Ascending aorta (tissue), 2 donors: ENCODE data around the gene GALNT18. TPM values are rescaled to one million over a fixed set of nuclear protein-coding genes. Genes with fewer than 3 reads are reported as not detected.

ENCODE experiments used
- DNase-seq, 2 donors: peaks; one replicate each; pipeline ENCODE4 v3.0.0-alpha.2; 2019; ENCODE audit warnings: low spot score in 2 of 2
- H3K27ac ChIP-seq, 2 donors: fragments of 200-600 bp; sonication (generic); one replicate each; pipeline ENCODE4 v1.5.1; 2016 to 2017; ENCODE audit warnings: mild to moderate bottlenecking in 1 of 2
- H3K27me3 ChIP-seq: fragments of 200-600 bp; sonication (generic); one replicate; pipeline ENCODE4 v1.5.1; 2017
- H3K36me3 ChIP-seq, 2 donors: fragments of 200-600 bp; sonication (generic); one replicate each; pipeline ENCODE4 v1.5.1; 2016
- H3K4me1 ChIP-seq, 2 donors: fragments of 200-600 bp; sonication (generic); one replicate each; pipeline ENCODE4 v1.5.1; 2016 to 2017; ENCODE audit warnings: mild to moderate bottlenecking in 1 of 2
- H3K4me3 ChIP-seq, 2 donors: fragments of 200-600 bp; sonication (generic); one replicate each; pipeline ENCODE4 v1.5.1; 2016 to 2017; ENCODE audit warnings: mild to moderate bottlenecking in 1 of 2
- H3K9me3 ChIP-seq, 2 donors: fragments of 200-600 bp; sonication (generic); one replicate each; pipeline ENCODE4 v1.5.1; 2016
- intact Hi-C: fragments of 100-400 bp; cut with DNase I; formaldehyde crosslinking; loops from one replicate; pipeline ENCODE4 v1.15.1; 2023
- total RNA-seq: library from RNA; depleted of rRNA; stranded (reverse); fragments of >200 nt; gene quantifications from one replicate; pipeline ENCODE4 v1.1.0, GENCODE V29; 2016
- TF ChIP-seq, protein P1 (sequence below), 3 experiments: fragments of 200-600 bp in 2 of 3; fragments of 450-650 bp in 1 of 3; sonication (generic) in 2 of 3; IDR thresholded peaks; one replicate each; pipeline ENCODE4 v1.5.1; 2016 to 2019; ENCODE audit warnings: antibody characterized with exemption in 3 of 3, mild to moderate bottlenecking in 1 of 3, moderate library complexity in 1 of 3

GALNT18 gene
- total RNA-seq, 1 donor from 2014 or later: 53.5 TPM

DNA sequence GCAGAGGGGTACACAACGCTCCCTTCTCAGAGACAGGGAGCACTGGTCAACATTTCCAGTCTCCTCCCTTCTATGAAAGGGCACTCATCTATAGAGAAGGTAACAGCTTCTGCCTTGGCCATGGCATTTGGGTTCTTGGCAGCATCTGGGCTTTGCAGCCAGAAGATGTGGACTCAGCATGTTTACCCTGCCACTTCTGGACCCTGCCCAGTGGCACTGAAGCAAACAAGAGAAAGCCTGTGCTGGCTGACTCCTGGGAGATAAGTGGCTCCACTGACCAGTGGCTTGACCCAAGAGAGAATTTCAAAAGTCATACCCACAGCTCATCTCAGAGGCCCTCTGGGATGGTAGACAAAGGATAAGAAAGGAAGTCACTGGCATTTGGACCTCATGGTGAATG, 276.7 kb downstream of the GALNT18 start:
- no peak overlapping the region for H3K4me3 ChIP-seq
- no peaks in the 10 kb centered on the region for H3K36me3 ChIP-seq
- no peaks in the 10 kb centered on the region for H3K27me3 ChIP-seq
- no peak overlapping the region for H3K27ac ChIP-seq
- intact Hi-C loops: no loop called here
- DNase-seq: no peak
- peaks cover 0 to 4% of the 10 kb centered on the region in 2 donors for H3K4me1 ChIP-seq
- TF ChIP-seq, protein P1, sequence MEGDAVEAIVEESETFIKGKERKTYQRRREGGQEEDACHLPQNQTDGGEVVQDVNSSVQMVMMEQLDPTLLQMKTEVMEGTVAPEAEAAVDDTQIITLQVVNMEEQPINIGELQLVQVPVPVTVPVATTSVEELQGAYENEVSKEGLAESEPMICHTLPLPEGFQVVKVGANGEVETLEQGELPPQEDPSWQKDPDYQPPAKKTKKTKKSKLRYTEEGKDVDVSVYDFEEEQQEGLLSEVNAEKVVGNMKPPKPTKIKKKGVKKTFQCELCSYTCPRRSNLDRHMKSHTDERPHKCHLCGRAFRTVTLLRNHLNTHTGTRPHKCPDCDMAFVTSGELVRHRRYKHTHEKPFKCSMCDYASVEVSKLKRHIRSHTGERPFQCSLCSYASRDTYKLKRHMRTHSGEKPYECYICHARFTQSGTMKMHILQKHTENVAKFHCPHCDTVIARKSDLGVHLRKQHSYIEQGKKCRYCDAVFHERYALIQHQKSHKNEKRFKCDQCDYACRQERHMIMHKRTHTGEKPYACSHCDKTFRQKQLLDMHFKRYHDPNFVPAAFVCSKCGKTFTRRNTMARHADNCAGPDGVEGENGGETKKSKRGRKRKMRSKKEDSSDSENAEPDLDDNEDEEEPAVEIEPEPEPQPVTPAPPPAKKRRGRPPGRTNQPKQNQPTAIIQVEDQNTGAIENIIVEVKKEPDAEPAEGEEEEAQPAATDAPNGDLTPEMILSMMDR (IDR thresholded peaks at IDR 0.05): no peak
- H3K9me3 ChIP-seq: no peaks in the 10 kb centered on the region

- no peaks in the 10 kb centered on the region for H3K4me1 ChIP-seq
Observed at GRCh38 chr11:11344045-11344444, 277.8 kb downstream of the GALNT18 start.

GRCh38 chr11:11338304-11338703, 283.5 kb downstream of the GALNT18 start:
- intact Hi-C loops: no loop called here
- no peaks in the 10 kb centered on the region for H3K27me3 ChIP-seq
- no peak overlapping the region for H3K4me3 ChIP-seq
- TF ChIP-seq, protein P1 (IDR thresholded peaks at IDR 0.05): no peak
- peaks cover 0 to 4% of the 10 kb centered on the region in 2 donors for H3K36me3 ChIP-seq
- no peak for DNase-seq
- no peaks in the 10 kb centered on the region for H3K9me3 ChIP-seq
- no peak overlapping the region for H3K27ac ChIP-seq
- no peaks in the 10 kb centered on the region for H3K4me1 ChIP-seq

More at GRCh38 chr11:11344045-11344444, 277.8 kb downstream of the GALNT18 start:
- intact Hi-C loops: no loop called here
- no peak for DNase-seq
- TF ChIP-seq, protein P1 (IDR thresholded peaks at IDR 0.05): no peak
- Histone ChIP-seq H3K27me3 (no peaks in the 10 kb centered on the region), H3K9me3 (no peaks in the 10 kb centered on the region), H3K4me3 (no peak overlapping the region), H3K36me3 (peaks cover 0 to 4% of the 10 kb centered on the region in 2 donors), H3K27ac (no peak overlapping the region)

DNA sequence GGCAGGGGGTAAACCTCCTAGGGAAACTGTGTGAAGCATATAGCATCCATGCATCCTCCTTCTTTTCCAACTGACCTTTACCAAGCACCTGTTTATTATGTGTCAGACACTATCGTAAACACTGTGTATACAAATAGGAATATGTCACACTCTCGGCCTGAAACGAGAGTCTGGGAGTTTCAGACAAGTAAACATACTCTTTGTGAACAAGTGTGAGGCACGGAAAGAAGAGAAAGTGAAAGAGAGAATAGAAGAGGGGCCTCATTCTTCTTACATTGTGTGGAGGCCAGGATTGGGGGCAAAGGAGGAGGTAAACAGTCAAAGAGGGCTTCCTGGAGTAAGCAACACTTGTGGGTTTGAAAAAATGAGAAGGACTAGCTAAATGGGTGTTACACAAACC, 285.1 kb downstream of the GALNT18 start:
- no peaks in the 10 kb centered on the region for H3K9me3 ChIP-seq
- H3K36me3 ChIP-seq: peaks cover 8 to 11% of the 10 kb centered on the region in 2 donors
- H3K27me3 ChIP-seq: no peaks in the 10 kb centered on the region
- H3K4me3 ChIP-seq: no peak overlapping the region
- no peak for DNase-seq
- intact Hi-C loops: no loop called here
- no peak overlapping the region for H3K27ac ChIP-seq
- H3K4me1 ChIP-seq: no peaks in the 10 kb centered on the region
- TF ChIP-seq, protein P1 (IDR thresholded peaks at IDR 0.05): no peak

- Histone ChIP-seq H3K4me3 (no peak overlapping the region), H3K36me3 (peaks cover 17 to 23% of the 10 kb centered on the region in 2 donors), H3K9me3 (no peaks in the 10 kb centered on the region), H3K4me1 (no peaks in the 10 kb centered on the region), H3K27ac (no peak overlapping the region), H3K27me3 (no peaks in the 10 kb centered on the region)
- no peak for DNase-seq
- intact Hi-C loops: no loop called here
- TF ChIP-seq, protein P1 (IDR thresholded peaks at IDR 0.05): no peak
Observed at GRCh38 chr11:11335043-11335442, 286.8 kb downstream of the GALNT18 start.

- TF ChIP-seq, protein P1 (IDR thresholded peaks at IDR 0.05): no peak
- Histone ChIP-seq H3K9me3 (no peaks in the 10 kb centered on the region), H3K27me3 (no peaks in the 10 kb centered on the region), H3K4me1 (no peaks in the 10 kb centered on the region), H3K4me3 (no peak overlapping the region), H3K27ac (no peak overlapping the region), H3K36me3 (peaks cover 17 to 24% of the 10 kb centered on the region in 2 donors)
- DNase-seq: no peak
- intact Hi-C loops: no loop called here
Observed at GRCh38 chr11:11334607-11335006, 287.2 kb downstream of the GALNT18 start.
